Calu3 (cell line): ENCODE data around the gene THY1. TPM values are rescaled to one million over a fixed set of nuclear protein-coding genes. Genes with fewer than 3 reads are reported as not detected.
"Not testable (repeated sequence)": the region's sequence is repeated elsewhere in the genome, so short reads cannot be mapped to it uniquely, and the experiment has no call there.

ENCODE experiments used
- BruUV-seq: library from RNA; stranded (reverse); fragments of 400-500 nt; replicated peaks from 2 replicates; lab custom pipeline; 2021; lab: Mats Ljungman, UMichigan
- CTCF ChIA-PET: fragments of 300-600 bp; sonication (Branson Sonifier 250); formaldehyde crosslinking; loops from one replicate; lab custom pipeline; 2022; ENCODE audit warnings: antibody characterized with exemption; lab: Charles Lee
- DNase-seq: peaks from one replicate; pipeline ENCODE4 v3.0.0; 2022
- H3K27ac Mint-ChIP-seq: one replicate; pipeline ENCODE4 v1.8.0; 2022; ENCODE audit warnings: mixed read lengths; ENCODE audit not compliant: unreplicated experiment
- H3K27me3 Mint-ChIP-seq: one replicate; pipeline ENCODE4 v1.8.0; 2022; ENCODE audit warnings: mixed read lengths; ENCODE audit not compliant: unreplicated experiment
- H3K36me3 Mint-ChIP-seq: one replicate; pipeline ENCODE4 v1.8.0; 2022; ENCODE audit warnings: mild to moderate bottlenecking, moderate library complexity, mixed read lengths; ENCODE audit not compliant: insufficient read depth, unreplicated experiment
- H3K4me1 Mint-ChIP-seq: one replicate; pipeline ENCODE4 v1.8.0; 2022; ENCODE audit warnings: mild to moderate bottlenecking, low read depth, mixed read lengths; ENCODE audit not compliant: unreplicated experiment
- H3K4me3 Mint-ChIP-seq: one replicate; pipeline ENCODE4 v1.8.0; 2022; ENCODE audit warnings: mild to moderate bottlenecking, low read depth, moderate library complexity, mixed read lengths; ENCODE audit not compliant: unreplicated experiment
- H3K9me3 Mint-ChIP-seq: one replicate; pipeline ENCODE4 v1.8.0; 2022; ENCODE audit warnings: low read depth, mixed read lengths; ENCODE audit not compliant: unreplicated experiment
- CTCF ChIP-seq: fragments of 200-600 bp; IDR thresholded peaks from one replicate; pipeline ENCODE4 v1.8.0; 2022; ENCODE audit warnings: antibody characterized with exemption; ENCODE audit not compliant: unreplicated experiment
- intact Hi-C: fragments of 100-400 bp; cut with micrococcal nuclease; formaldehyde crosslinking; loops from one replicate; pipeline ENCODE4 v1.10.0; 2022; ENCODE audit not compliant: unreplicated experiment
- total RNA-seq: library from RNA; stranded (reverse); gene quantifications from 2 replicates; pipeline ENCODE4 v1.2.3, GENCODE V29; 2022

The THY1 gene
- total RNA-seq, 1 experiment from 2014 or later = not detected

GRCh38 chr11:119441898-119442243 is 18.9 kb upstream of the THY1 start:
- BruUV-seq = no TSS peak
- DNase-seq = no peak
- CTCF ChIA-PET = no interaction called here
- intact Hi-C loops = no loop called here
- H3K4me1 Mint-ChIP-seq = no peaks in the 10 kb centered on the region
- no peak for TF ChIP-seq CTCF
- H3K27ac Mint-ChIP-seq = no peak overlapping the region
- H3K36me3 Mint-ChIP-seq = no peaks in the 10 kb centered on the region
- no peaks in the 10 kb centered on the region for H3K9me3 Mint-ChIP-seq
- no peak overlapping the region for H3K4me3 Mint-ChIP-seq
- no peaks in the 10 kb centered on the region for H3K27me3 Mint-ChIP-seq

- no peak overlapping the region for H3K4me3 Mint-ChIP-seq
- DNase-seq = no peak
- BruUV-seq = no TSS peak
- H3K27me3 Mint-ChIP-seq = peaks cover 13% of the 10 kb centered on the region
- no peaks in the 10 kb centered on the region for H3K36me3 Mint-ChIP-seq
- intact Hi-C loops = no loop called here
- no peak for TF ChIP-seq CTCF
- H3K9me3 Mint-ChIP-seq = no peaks in the 10 kb centered on the region
- CTCF ChIA-PET = no interaction called here
- no peaks in the 10 kb centered on the region for H3K4me1 Mint-ChIP-seq
- H3K27ac Mint-ChIP-seq = no peak overlapping the region
Measured at GRCh38 chr11:119438599-119438998, 15.6 kb upstream of the THY1 start.

- H3K27me3 Mint-ChIP-seq = peaks cover 18% of the 10 kb centered on the region
- H3K4me3 Mint-ChIP-seq, BruUV-seq, H3K9me3 Mint-ChIP-seq, H3K4me1 Mint-ChIP-seq, H3K36me3 Mint-ChIP-seq, DNase-seq, intact Hi-C loops, CTCF ChIA-PET, H3K27ac Mint-ChIP-seq: not testable (repeated sequence)
Measured at GRCh38 chr11:119437521-119437920, 14.5 kb upstream of the THY1 start.

- Mint-ChIP-seq H3K36me3 (no peaks in the 10 kb centered on the region), H3K4me3 (no peak overlapping the region), H3K27ac (no peak overlapping the region), H3K9me3 (no peaks in the 10 kb centered on the region), H3K4me1 (no peaks in the 10 kb centered on the region), H3K27me3 (peaks cover 26% of the 10 kb centered on the region)
- no peak for DNase-seq
- no TSS peak for BruUV-seq
- intact Hi-C loops = no loop called here
- CTCF ChIA-PET = no interaction called here
- no peak for TF ChIP-seq CTCF
Measured at GRCh38 chr11:119436711-119437110, 13.7 kb upstream of the THY1 start.

- H3K27me3 Mint-ChIP-seq = peaks cover 33% of the 10 kb centered on the region
- DNase-seq = no peak
- CTCF ChIA-PET = no interaction called here
- no peak overlapping the region for H3K4me3 Mint-ChIP-seq
- TF ChIP-seq CTCF = no peak
- no peak overlapping the region for H3K27ac Mint-ChIP-seq
- no peaks in the 10 kb centered on the region for H3K36me3 Mint-ChIP-seq
- H3K4me1 Mint-ChIP-seq = no peaks in the 10 kb centered on the region
- BruUV-seq = no TSS peak
- no peaks in the 10 kb centered on the region for H3K9me3 Mint-ChIP-seq
- intact Hi-C loops = no loop called here
Measured at GRCh38 chr11:119436093-119436492, 13.1 kb upstream of the THY1 start.
